Measurements from ENCODE around the gene PPP1R14C. TPM values are rescaled to one million over a fixed set of nuclear protein-coding genes. Genes with fewer than 3 reads are reported as not detected.

PPP1R14C gene
- total and polyA plus RNA-seq, 2 of the 13 experiments (the other 11 are each of a cell fraction or from before 2014, with no cell fraction given): not detected

GRCh38 chr6:150185732-150186117, 42.9 kb downstream of the PPP1R14C start (continued):
- TF ChIP-seq RERE (CRISPR knock-in tag; IDR thresholded peaks at IDR 0.05; ENCODE audit: low read depth): no peak
- TF ChIP-seq ZFX (CRISPR knock-in tag; IDR thresholded peaks at IDR 0.05; ENCODE audit: low read depth): no peak
- TF ChIP-seq TARDBP (CRISPR knock-in tag; IDR thresholded peaks at IDR 0.05): no peak
- TF ChIP-seq MBD4 (IDR thresholded peaks at IDR 0.05; ENCODE audit: borderline replicate concordance, low read length): no peak

- H3K27me3 ChIP-seq (ENCODE audit: control insufficient read depth in 1 of 2, insufficient read depth in 2 of 2, low read length in 2 of 2): peaks cover 0 to 5% of the 10 kb centered on the region in 2 experiments; a peak in 1 of 5 replicates
- 56% methylated on average over 9 of the region's 9 CpGs for WGBS (ENCODE audit: low lambda C conversion rate)
- H3K4me1 ChIP-seq (ENCODE audit: insufficient read depth, low read length): no peaks in the 10 kb centered on the region
- ATAC-seq (peak; percentile 57; the same call in 2 of the 3 replicates), DNase-seq (ENCODE audit: low spot score) (no peak), FAIRE-seq (no peak)
- no peak overlapping the region for H3K4me3 ChIP-seq (replicated peaks in 1 of 3; ENCODE audit: insufficient read depth in 1 of 3, low read depth in 2 of 3, low read length in 3 of 3)
- H3K79me2 ChIP-seq (ENCODE audit: insufficient read depth, low read length): no peaks in the 10 kb centered on the region
- no peak overlapping the region for H3K27ac ChIP-seq (ENCODE audit: extremely low read length, insufficient read depth, low read length)
- no peaks in the 10 kb centered on the region for H4K20me1 ChIP-seq (ENCODE audit: insufficient read depth, low read length)
- intact Hi-C loops (cut with micrococcal nuclease; ENCODE audit: unreplicated experiment) (no loop called here), in situ Hi-C loops (cut with HindIII; ENCODE audit: extremely low pct_ligation_motif_present, low pct_unique_long_range_greater_than_20kb) (no loop called here)
- no peaks in the 10 kb centered on the region for H3K36me3 ChIP-seq (replicated peaks in 1 of 2; ENCODE audit: control insufficient read depth in 1 of 2, insufficient read depth in 2 of 2, low read length in 2 of 2)
- ChIA-PET CTCF (ENCODE audit: low intra/inter-chr PET ratio, low total read pairs) (no interaction called here), POLR2A (no interaction called here)
- no TSS peak for BruUV-seq (replicated peaks)
- H3K4me2 ChIP-seq (ENCODE audit: low read depth, low read length): no peak overlapping the region
- no peak overlapping the region for H3K9ac ChIP-seq (ENCODE audit: insufficient read depth, low read depth, low read length)
- no peak overlapping the region for H2AFZ ChIP-seq (ENCODE audit: low read length)
- no peaks in the 10 kb centered on the region for H3K9me3 ChIP-seq (ENCODE audit: low read length)
- TF ChIP-seq SPEN (CRISPR knock-in tag; IDR thresholded peaks at IDR 0.05; ENCODE audit: low read depth) (no peak), HMGA1 (CRISPR knock-in tag; conservative IDR thresholded peaks at IDR 0.05) (no peak), HCFC1 (IDR thresholded peaks at IDR 0.05; ENCODE audit: low read depth, low read length) (no peak), ZNF24 (IDR thresholded peaks at IDR 0.05) (no peak), KLF16 (CRISPR knock-in tag; IDR thresholded peaks at IDR 0.05) (no peak), RNF219 (CRISPR knock-in tag; IDR thresholded peaks at IDR 0.05) (no peak), ZBTB20 (CRISPR knock-in tag; IDR thresholded peaks at IDR 0.05; ENCODE audit: borderline replicate concordance, low read depth) (no peak), PAF1 (CRISPR knock-in tag; IDR thresholded peaks at IDR 0.05) (no peak), KAT2B (IDR thresholded peaks at IDR 0.05; ENCODE audit: borderline replicate concordance, low read depth, low read length) (no peak), ELF3 (CRISPR knock-in tag; IDR thresholded peaks at IDR 0.05) (no peak), FOXO4 (CRISPR knock-in tag; conservative IDR thresholded peaks at IDR 0.05) (no peak)
These were observed 43.5 kb downstream of the PPP1R14C start for GRCh38 chr6:150186129-150186898.

All from HepG2 (cell line).